Measurements from ENCODE around the gene ZNF691. TPM values are rescaled to one million over a fixed set of nuclear protein-coding genes. Genes with fewer than 3 reads are reported as not detected.
"Not testable (repeated sequence)": the region's sequence is repeated elsewhere in the genome, so short reads cannot be mapped to it uniquely, and the experiment has no call there.

Gene ZNF691
- total RNA-seq, 2 donors from 2014 or later = 4.4 to 19.8 TPM

DNA sequence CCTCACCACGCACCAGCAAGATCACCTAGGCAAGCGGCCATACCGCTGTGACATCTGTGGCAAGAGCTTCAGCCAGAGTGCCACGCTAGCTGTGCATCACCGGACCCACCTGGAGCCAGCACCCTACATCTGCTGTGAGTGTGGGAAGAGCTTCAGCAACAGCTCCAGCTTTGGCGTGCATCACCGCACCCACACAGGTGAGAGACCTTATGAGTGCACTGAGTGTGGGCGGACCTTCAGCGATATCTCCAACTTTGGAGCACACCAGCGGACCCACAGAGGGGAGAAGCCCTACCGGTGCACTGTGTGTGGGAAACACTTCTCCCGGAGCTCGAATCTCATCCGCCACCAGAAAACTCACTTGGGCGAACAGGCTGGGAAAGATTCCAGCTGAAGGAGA, 5.0 kb downstream of the ZNF691 start:
- ATAC-seq (ENCODE audit: insufficient number of reproducible peaks, low FRiP score, low read depth) = no peak
- no peaks in the 10 kb centered on the region for H3K27me3 ChIP-seq (replicated peaks; ENCODE audit: insufficient read depth)
- H3K36me3 ChIP-seq = peaks cover 17% of the 10 kb centered on the region
- H3K4me1 ChIP-seq (ENCODE audit: control insufficient read depth in 1 of 2, low read depth in 2 of 2) = peaks cover 4 to 11% of the 10 kb centered on the region in 2 donors
- H3K4me3 ChIP-seq = no peak overlapping the region
- no peaks in the 10 kb centered on the region for H3K9me3 ChIP-seq
- no peak overlapping the region for H3K27ac ChIP-seq
- no peak for DNase-seq (ENCODE audit: low spot score)
- no peak for TF ChIP-seq CTCF (IDR thresholded peaks at IDR 0.05)

GRCh38 chr1:42851960-42852607, 5.7 kb downstream of the ZNF691 start:
- H3K4me1 ChIP-seq (ENCODE audit: control insufficient read depth in 1 of 2, low read depth in 2 of 2) = peaks cover 4 to 10% of the 10 kb centered on the region in 2 donors
- H3K36me3 ChIP-seq = peaks cover 17% of the 10 kb centered on the region
- no peaks in the 10 kb centered on the region for H3K27me3 ChIP-seq (replicated peaks; ENCODE audit: insufficient read depth)
- DNase-seq (ENCODE audit: low spot score) = no peak
- ATAC-seq (ENCODE audit: insufficient number of reproducible peaks, low FRiP score, low read depth) = no peak
- no peak overlapping the region for H3K4me3 ChIP-seq
- no peak for TF ChIP-seq CTCF (IDR thresholded peaks at IDR 0.05)
- H3K27ac ChIP-seq = no peak overlapping the region
- H3K9me3 ChIP-seq = no peaks in the 10 kb centered on the region

DNA sequence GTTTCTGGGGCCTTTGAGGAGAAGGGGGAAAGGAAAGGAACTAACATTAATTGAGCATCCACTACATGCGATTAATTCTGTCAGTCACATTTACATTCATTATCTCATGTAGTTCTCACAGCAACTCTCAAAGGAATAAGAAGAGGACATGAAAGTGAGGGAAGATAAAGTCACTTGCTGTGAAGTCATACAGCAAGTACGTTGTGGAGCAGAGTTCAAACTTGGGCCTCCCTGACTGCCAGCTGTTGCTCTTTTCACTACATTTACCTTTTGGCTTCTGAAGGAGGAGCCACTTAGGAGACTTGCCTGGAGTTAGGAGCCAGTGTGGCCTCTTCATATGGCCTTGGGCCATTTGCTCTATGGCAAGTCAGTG, 6.2 kb downstream of the ZNF691 start:
- DNase-seq (ENCODE audit: low spot score) = no peak
- H3K36me3 ChIP-seq = peaks cover 17% of the 10 kb centered on the region

DNA sequence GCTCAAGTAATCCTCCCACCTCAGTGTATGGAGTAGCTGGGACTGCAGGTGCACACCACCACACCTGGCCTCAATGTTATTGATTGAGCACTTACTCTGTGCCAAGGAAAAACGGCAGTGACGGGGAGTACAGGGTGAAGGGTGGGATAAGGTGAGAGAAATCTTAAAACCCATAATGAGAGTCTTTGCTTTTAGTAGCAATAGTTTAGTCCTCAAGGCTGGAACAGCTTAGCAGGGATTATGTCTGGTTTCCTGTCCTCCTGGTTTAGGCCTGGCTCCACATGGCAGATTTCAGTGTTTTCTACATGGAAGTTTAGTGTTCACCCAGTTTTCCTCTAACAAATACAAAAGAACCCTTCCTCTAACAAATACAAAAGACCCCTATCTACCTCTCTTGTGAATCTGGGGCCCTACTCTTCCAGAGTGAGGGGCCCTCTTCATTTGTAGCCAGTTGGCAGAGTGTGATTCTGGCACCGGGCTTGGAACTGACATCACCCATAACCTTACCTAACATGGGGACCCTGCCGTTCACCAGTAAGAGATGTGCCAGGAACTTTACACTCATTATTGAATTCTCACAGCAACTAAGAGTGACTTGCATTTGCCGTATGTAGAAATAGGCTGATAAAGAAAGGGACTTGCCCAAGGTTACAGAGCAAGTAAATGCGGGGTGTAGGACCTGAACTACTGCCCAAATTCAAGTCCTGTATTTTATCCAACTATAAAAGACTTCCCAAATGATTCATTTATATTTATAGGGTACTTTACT, 6.9 kb downstream of the ZNF691 start:
- no peak for TF ChIP-seq CTCF (IDR thresholded peaks at IDR 0.05)
- ATAC-seq (ENCODE audit: insufficient number of reproducible peaks, low FRiP score, low read depth) = no peak
- no peak overlapping the region for H3K27ac ChIP-seq

More for the DNA sequence above, 6.2 kb downstream of the ZNF691 start:
- H3K4me3 ChIP-seq = no peak overlapping the region
- no peak for TF ChIP-seq CTCF (IDR thresholded peaks at IDR 0.05)
- H3K9me3 ChIP-seq = no peaks in the 10 kb centered on the region
- no peak for ATAC-seq (ENCODE audit: insufficient number of reproducible peaks, low FRiP score, low read depth)
- peaks cover 0 to 4% of the 10 kb centered on the region in 2 donors for H3K4me1 ChIP-seq (ENCODE audit: control insufficient read depth in 1 of 2, low read depth in 2 of 2)
- H3K27ac ChIP-seq = no peak overlapping the region
- H3K27me3 ChIP-seq (replicated peaks; ENCODE audit: insufficient read depth) = no peaks in the 10 kb centered on the region

DNA sequence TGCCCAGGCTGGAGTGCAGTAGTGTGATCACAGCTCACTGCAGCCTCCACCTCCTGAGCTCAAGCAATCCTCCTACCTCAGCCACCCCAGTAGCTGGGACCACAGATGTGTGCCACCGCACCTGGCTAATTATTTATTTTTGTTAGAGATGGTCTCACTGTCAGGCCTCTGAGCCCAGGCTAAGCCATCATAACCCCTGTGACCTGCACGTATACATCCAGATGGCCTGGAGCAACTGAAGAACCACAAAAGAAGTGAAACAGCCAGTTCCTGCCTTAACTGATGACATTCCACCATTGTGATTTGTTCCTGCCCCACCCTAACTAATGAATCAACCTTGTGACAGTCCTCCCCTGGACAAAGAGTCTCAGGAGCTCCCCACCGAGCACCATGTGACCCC, 10.1 kb downstream of the ZNF691 start:
- not testable (repeated sequence) for ATAC-seq (ENCODE audit: insufficient number of reproducible peaks, low FRiP score, low read depth); H3K4me1 ChIP-seq (ENCODE audit: control insufficient read depth in 1 of 2, low read depth in 2 of 2); H3K4me3 ChIP-seq; DNase-seq (ENCODE audit: low spot score); H3K9me3 ChIP-seq; H3K27me3 ChIP-seq (replicated peaks; ENCODE audit: insufficient read depth); H3K36me3 ChIP-seq; H3K27ac ChIP-seq

More for the DNA sequence above, 6.9 kb downstream of the ZNF691 start:
- Histone ChIP-seq H3K27me3 (replicated peaks; ENCODE audit: insufficient read depth) (no peaks in the 10 kb centered on the region), H3K4me3 (no peak overlapping the region), H3K4me1 (ENCODE audit: control insufficient read depth in 1 of 2, low read depth in 2 of 2) (no peaks in the 10 kb centered on the region), H3K36me3 (peaks cover 17% of the 10 kb centered on the region), H3K9me3 (no peaks in the 10 kb centered on the region)
- no peak for DNase-seq (ENCODE audit: low spot score)

GRCh38 chr1:42859366-42859765, 13.0 kb downstream of the ZNF691 start:
- not testable (repeated sequence) for H3K4me3 ChIP-seq; H3K9me3 ChIP-seq; H3K36me3 ChIP-seq; ATAC-seq (ENCODE audit: insufficient number of reproducible peaks, low FRiP score, low read depth); DNase-seq (ENCODE audit: low spot score); H3K27ac ChIP-seq; H3K27me3 ChIP-seq (replicated peaks; ENCODE audit: insufficient read depth); H3K4me1 ChIP-seq (ENCODE audit: control insufficient read depth in 1 of 2, low read depth in 2 of 2)

Data from thoracic aorta (tissue), 2 donors.